Measurements from ENCODE around the gene SEL1L.

DNA sequence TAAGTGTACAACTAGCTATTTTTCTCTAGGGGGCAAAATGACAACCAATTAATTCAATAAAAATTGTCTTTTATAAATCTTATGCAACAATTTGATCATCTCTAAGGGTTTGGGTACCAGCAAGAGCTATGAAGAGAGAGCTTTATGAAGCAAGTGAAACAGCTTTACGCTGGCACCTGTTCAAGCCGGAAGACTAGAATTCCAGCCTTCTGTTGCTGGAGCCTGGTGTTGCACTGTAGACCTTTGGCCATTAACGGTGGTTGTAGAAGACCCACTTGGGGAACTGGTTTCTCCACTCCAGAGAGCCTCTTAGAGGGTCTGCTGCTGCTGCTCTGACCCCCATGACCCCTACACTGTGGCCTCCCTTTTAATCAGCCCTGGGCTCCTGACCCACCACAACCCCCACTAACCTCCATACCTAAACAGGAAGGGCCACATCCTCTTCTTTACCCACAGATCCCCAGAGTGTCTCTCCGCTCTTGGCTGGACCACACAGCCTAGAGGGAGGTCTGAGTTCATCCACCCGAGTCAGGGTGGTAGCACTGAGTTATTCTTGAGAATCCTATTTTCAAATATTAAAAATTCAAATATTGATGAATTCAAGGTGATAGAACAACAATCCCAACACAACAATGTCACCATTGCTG lies 79.0 kb downstream of the SEL1L start:
- TF ChIP-seq, protein P1, sequence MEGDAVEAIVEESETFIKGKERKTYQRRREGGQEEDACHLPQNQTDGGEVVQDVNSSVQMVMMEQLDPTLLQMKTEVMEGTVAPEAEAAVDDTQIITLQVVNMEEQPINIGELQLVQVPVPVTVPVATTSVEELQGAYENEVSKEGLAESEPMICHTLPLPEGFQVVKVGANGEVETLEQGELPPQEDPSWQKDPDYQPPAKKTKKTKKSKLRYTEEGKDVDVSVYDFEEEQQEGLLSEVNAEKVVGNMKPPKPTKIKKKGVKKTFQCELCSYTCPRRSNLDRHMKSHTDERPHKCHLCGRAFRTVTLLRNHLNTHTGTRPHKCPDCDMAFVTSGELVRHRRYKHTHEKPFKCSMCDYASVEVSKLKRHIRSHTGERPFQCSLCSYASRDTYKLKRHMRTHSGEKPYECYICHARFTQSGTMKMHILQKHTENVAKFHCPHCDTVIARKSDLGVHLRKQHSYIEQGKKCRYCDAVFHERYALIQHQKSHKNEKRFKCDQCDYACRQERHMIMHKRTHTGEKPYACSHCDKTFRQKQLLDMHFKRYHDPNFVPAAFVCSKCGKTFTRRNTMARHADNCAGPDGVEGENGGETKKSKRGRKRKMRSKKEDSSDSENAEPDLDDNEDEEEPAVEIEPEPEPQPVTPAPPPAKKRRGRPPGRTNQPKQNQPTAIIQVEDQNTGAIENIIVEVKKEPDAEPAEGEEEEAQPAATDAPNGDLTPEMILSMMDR (IDR thresholded peaks at IDR 0.05; ENCODE audit: extremely low read depth in 1 of 2, insufficient read depth in 1 of 2, low read depth in 1 of 2, low read length in 2 of 2), result no peak
- no peak for TF ChIP-seq POLR2AphosphoS5 (IDR thresholded peaks at IDR 0.05; ENCODE audit: insufficient read depth, low read depth, low read length)
- TF ChIP-seq GATA2 (IDR thresholded peaks at IDR 0.05; ENCODE audit: insufficient read depth, insufficient read length, low read depth, low read length), result no peak
- TF ChIP-seq, protein P2, sequence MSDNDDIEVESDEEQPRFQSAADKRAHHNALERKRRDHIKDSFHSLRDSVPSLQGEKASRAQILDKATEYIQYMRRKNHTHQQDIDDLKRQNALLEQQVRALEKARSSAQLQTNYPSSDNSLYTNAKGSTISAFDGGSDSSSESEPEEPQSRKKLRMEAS (IDR thresholded peaks at IDR 0.05; ENCODE audit: insufficient read depth, insufficient read length), result no peak
- no peak for TF ChIP-seq POLR2A (IDR thresholded peaks at IDR 0.05; ENCODE audit: low read depth, low read length)

Data from endothelial cell of umbilical vein (primary cell).